ENCODE results near the gene PUM2.
A peak's percentile ranks its signal among the peaks of the same experiment; 100 is the strongest.

The PUM2 gene

GRCh38 chr2:20350753-20351554 is at the start of gene PUM2:
PUM2 (minus strand) TSS chr2:20350844; CDS start chr2:20327360, 23,484 bp downstream.
- ChIA-PET CTCF (interaction anchor here (2.4 kb wide), 1 partner anchor 28 kb away, joined by 9 read pairs; no protein-coding TSS in a partner anchor), POLR2A (interaction anchor here (0.9 to 3.1 kb wide), 10 partner anchors 8 to 300 kb away, joined by 3 to 13 read pairs (median 4); partner anchors contain the start of genes HS1BP3 and RHOB)
- DNase-seq (ENCODE audit: extremely low spot score): peak; percentile 95
- TF ChIP-seq PKNOX1 (IDR thresholded peaks at IDR 0.05) (peak; percentile 41), CTBP1 (IDR thresholded peaks at IDR 0.05; ENCODE audit: borderline replicate concordance) (no peak), HDGF (IDR thresholded peaks at IDR 0.05; ENCODE audit: borderline replicate concordance) (peak; percentile 11; the same call in 1 of the 2 replicates), L3MBTL2 (conservative IDR thresholded peaks at IDR 0.05) (peak; percentile 92), ELF4 (IDR thresholded peaks at IDR 0.05) (peak; percentile 21; the same call in 1 of the 2 replicates)

DNA sequence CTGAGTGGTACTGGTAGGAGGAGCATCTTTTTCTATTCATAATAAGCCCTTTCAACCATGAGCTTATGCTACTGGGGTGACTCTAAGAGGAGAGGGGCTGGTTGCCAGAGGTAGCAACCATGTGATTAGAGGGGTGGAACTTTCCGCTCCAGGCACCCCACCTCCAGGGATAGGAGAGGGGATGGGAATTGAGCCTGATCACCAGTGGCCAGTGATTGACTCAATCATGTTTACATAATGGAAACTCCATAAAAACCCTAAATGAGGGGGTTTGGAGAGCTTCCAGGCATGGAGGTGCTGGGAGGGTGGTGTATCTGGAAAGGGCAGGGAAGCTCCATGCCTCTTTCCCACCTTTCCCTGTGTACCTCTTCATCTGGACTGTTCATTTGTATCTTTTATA is 49.7 kb upstream of the PUM2 start:
- TF ChIP-seq SP1 (IDR thresholded peaks at IDR 0.05) (no peak), TARDBP (IDR thresholded peaks at IDR 0.05) (no peak), LEF1 (IDR thresholded peaks at IDR 0.05; ENCODE audit: borderline replicate concordance) (no peak), SUZ12 (IDR thresholded peaks at IDR 0.05) (no peak), BHLHE40 (IDR thresholded peaks at IDR 0.05; ENCODE audit: borderline replicate concordance) (no peak), PKNOX1 (IDR thresholded peaks at IDR 0.05) (no peak), FOXK2 (IDR thresholded peaks at IDR 0.05) (no peak), HDGF (IDR thresholded peaks at IDR 0.05; ENCODE audit: borderline replicate concordance) (no peak), NFRKB (IDR thresholded peaks at IDR 0.05) (no peak), ARNT (IDR thresholded peaks at IDR 0.05) (no peak), FOXM1 (IDR thresholded peaks at IDR 0.05; ENCODE audit: borderline replicate concordance) (no peak), ZNF384 (IDR thresholded peaks at IDR 0.05) (no peak), ELF4 (IDR thresholded peaks at IDR 0.05) (no peak), L3MBTL2 (conservative IDR thresholded peaks at IDR 0.05) (no peak)
- CTCF ChIA-PET: interaction anchor here (0.6 to 0.8 kb wide), 2 partner anchors 11 to 41 kb away, joined by 3 read pairs; no protein-coding TSS in a partner anchor
- DNase-seq (ENCODE audit: extremely low spot score): no peak
- POLR2A ChIA-PET: interaction anchor here (1.0 to 1.6 kb wide), 2 partner anchors 19 to 47 kb away, joined by 3 to 5 read pairs; partner anchors contain the start of gene RHOB

GRCh38 chr2:20398956-20399567 is 48.4 kb upstream of the PUM2 start:
- CTCF ChIA-PET: no interaction called here
- POLR2A ChIA-PET: no interaction called here
- TF ChIP-seq LEF1 (IDR thresholded peaks at IDR 0.05; ENCODE audit: borderline replicate concordance) (no peak), ARNT (IDR thresholded peaks at IDR 0.05) (no peak), NFRKB (IDR thresholded peaks at IDR 0.05) (no peak), FOXK2 (IDR thresholded peaks at IDR 0.05) (no peak), FOXA1 (IDR thresholded peaks at IDR 0.05) (no peak), SUZ12 (IDR thresholded peaks at IDR 0.05) (no peak), CTBP1 (IDR thresholded peaks at IDR 0.05; ENCODE audit: borderline replicate concordance) (no peak)
- DNase-seq (ENCODE audit: extremely low spot score): no peak

DNA sequence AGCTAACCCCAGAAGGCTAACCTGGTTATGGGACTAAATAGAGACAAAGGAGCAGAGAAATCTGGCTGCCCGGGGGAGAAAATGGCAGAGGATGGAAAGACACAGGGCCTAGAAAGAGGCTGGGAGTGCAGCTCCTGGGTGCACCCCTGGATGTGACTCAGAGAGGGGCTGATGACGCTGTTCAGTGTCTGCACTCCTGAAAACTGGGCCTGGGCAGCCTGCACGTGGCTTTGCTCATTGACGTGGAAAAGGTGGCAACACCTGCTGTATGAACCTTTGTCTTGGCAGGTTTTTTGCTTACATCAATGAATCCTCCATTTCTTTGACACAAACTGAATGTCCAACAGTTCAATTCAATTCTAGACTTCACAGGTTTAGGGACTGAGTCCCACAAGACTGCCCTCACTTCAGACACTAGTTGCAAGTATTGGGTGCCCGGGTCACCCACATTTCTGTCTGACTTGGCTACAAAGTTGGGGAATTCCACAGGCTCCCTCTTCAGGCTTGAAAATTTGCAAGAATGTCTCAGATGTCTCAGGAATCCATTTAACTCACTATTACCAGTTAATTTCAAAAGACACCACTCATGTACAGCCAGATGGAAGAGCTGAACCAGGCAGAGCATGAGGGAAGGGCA is 47.3 kb upstream of the PUM2 start:
- ChIA-PET POLR2A (no interaction called here), CTCF (interaction anchor here (1.1 kb wide), 1 partner anchor 13 kb away, joined by 3 read pairs; no protein-coding TSS in a partner anchor)
- no peak for DNase-seq (ENCODE audit: extremely low spot score)
- no peak for TF ChIP-seq L3MBTL2 (conservative IDR thresholded peaks at IDR 0.05)
- TF ChIP-seq TARDBP (IDR thresholded peaks at IDR 0.05): no peak
- no peak for TF ChIP-seq NFRKB (IDR thresholded peaks at IDR 0.05)
- TF ChIP-seq SP1 (IDR thresholded peaks at IDR 0.05): no peak
- TF ChIP-seq FOXK2 (IDR thresholded peaks at IDR 0.05): no peak
- no peak for TF ChIP-seq BHLHE40 (IDR thresholded peaks at IDR 0.05; ENCODE audit: borderline replicate concordance)
- no peak for TF ChIP-seq ELF4 (IDR thresholded peaks at IDR 0.05)
- no peak for TF ChIP-seq LEF1 (IDR thresholded peaks at IDR 0.05; ENCODE audit: borderline replicate concordance)
- TF ChIP-seq FOXA1 (IDR thresholded peaks at IDR 0.05): no peak
- no peak for TF ChIP-seq CTBP1 (IDR thresholded peaks at IDR 0.05; ENCODE audit: borderline replicate concordance)
- TF ChIP-seq ZNF384 (IDR thresholded peaks at IDR 0.05): no peak
- no peak for TF ChIP-seq ARNT (IDR thresholded peaks at IDR 0.05)

GRCh38 chr2:20396356-20397000 is 45.8 kb upstream of the PUM2 start:
- CTCF ChIA-PET: interaction anchor here (0.6 to 1.6 kb wide), 3 partner anchors 16 to 252 kb away, joined by 3 to 7 read pairs (median 3); no protein-coding TSS in a partner anchor
- DNase-seq (ENCODE audit: extremely low spot score): no peak
- POLR2A ChIA-PET: interaction anchor here (0.9 kb wide), 1 partner anchor 51 kb away, joined by 3 read pairs; the partner anchor contains the start of gene RHOB
- no peak for TF ChIP-seq SUZ12 (IDR thresholded peaks at IDR 0.05)
- no peak for TF ChIP-seq FOXK2 (IDR thresholded peaks at IDR 0.05)
- TF ChIP-seq ELF4 (IDR thresholded peaks at IDR 0.05): no peak
- no peak for TF ChIP-seq FOXA1 (IDR thresholded peaks at IDR 0.05)
- TF ChIP-seq NFRKB (IDR thresholded peaks at IDR 0.05): no peak
- TF ChIP-seq PKNOX1 (IDR thresholded peaks at IDR 0.05): no peak
- TF ChIP-seq SP1 (IDR thresholded peaks at IDR 0.05): no peak
- no peak for TF ChIP-seq FOXM1 (IDR thresholded peaks at IDR 0.05; ENCODE audit: borderline replicate concordance)
- TF ChIP-seq TARDBP (IDR thresholded peaks at IDR 0.05): no peak
- no peak for TF ChIP-seq BHLHE40 (IDR thresholded peaks at IDR 0.05; ENCODE audit: borderline replicate concordance)
- no peak for TF ChIP-seq ARNT (IDR thresholded peaks at IDR 0.05)
- no peak for TF ChIP-seq L3MBTL2 (conservative IDR thresholded peaks at IDR 0.05)
- no peak for TF ChIP-seq HDGF (IDR thresholded peaks at IDR 0.05; ENCODE audit: borderline replicate concordance)
